ENCODE measurements around the gene TCERG1. TPM values are rescaled to one million over a fixed set of nuclear protein-coding genes. Genes with fewer than 3 reads are reported as not detected.

The TCERG1 gene
- total RNA-seq, 1 experiment from 2014 or later, result 112 TPM

DNA sequence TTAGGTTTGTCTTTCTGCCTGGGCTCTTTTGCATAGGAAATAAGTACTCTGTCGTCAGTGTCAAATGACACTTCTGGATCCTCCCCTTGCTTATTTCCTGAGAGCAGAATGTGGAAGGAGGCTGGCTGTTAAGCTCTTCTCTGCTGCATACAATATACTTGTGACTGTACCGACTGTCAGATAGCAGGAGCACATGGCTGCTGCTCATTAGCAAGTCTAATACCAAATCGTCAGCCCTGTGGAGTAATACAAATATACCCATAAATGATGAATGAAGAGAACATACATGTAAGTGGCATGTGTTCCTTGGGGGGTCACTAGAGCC lies 69.0 kb downstream of the TCERG1 start, which contains the start of gene GPR151:
Gene GPR151 (minus strand): TSS at position 40 of the 325 bp plus-strand sequence. CDS start 77 bp downstream, outside the sequence.
- Histone ChIP-seq H3K79me1 (ENCODE audit: insufficient read depth, low read depth, low read length, poor library complexity, severe bottlenecking) (no peaks in the 10 kb centered on the region), H2BK5ac (ENCODE audit: insufficient read length, low read length) (no peak within 1 kb of the TSS), H3K23ac (ENCODE audit: insufficient read length, low read depth, low read length) (no peak within 1 kb of the TSS), H3T11ph (ENCODE audit: low read length) (no peak within 1 kb of the TSS), H3K27ac (ENCODE audit: insufficient read length, low read depth, low read length) (no peak within 1 kb of the TSS), H3K4ac (ENCODE audit: low read depth, low read length) (no peak within 1 kb of the TSS), H3K79me2 (ENCODE audit: insufficient read depth, low read length) (no peaks in the 10 kb centered on the region), H2AFZ (ENCODE audit: low read length) (no peak within 1 kb of the TSS), H2AK5ac (ENCODE audit: insufficient read length, low read length) (no peak within 1 kb of the TSS), H2BK15ac (ENCODE audit: low read depth, low read length) (no peak within 1 kb of the TSS), H3K23me2 (ENCODE audit: insufficient read length, low read depth, low read length, poor library complexity, severe bottlenecking) (no peaks in the 10 kb centered on the region), H4K5ac (ENCODE audit: insufficient read length, low read depth, low read length) (no peak within 1 kb of the TSS), H3K4me2 (ENCODE audit: insufficient read depth, insufficient read length, low read length) (no peak within 1 kb of the TSS), H3K9ac (ENCODE audit: extremely low read depth, insufficient read length, low read length) (no peak within 1 kb of the TSS), H4K8ac (replicated peaks; ENCODE audit: insufficient read length, low read depth, low read length) (no peak within 1 kb of the TSS), H3K27me3 (ENCODE audit: insufficient read depth, low read length) (no peaks in the 10 kb centered on the region), H3K4me1 (ENCODE audit: insufficient read depth, low read length) (no peaks in the 10 kb centered on the region; the same call in 1 of the 2 replicates), H3K9me3 (ENCODE audit: control insufficient read depth, low read depth, low read length) (no peaks in the 10 kb centered on the region), H2BK120ac (ENCODE audit: low read depth, low read length, poor library complexity, severe bottlenecking) (no peak within 1 kb of the TSS), H3K56ac (ENCODE audit: insufficient read length, low read depth, low read length) (no peak within 1 kb of the TSS), H3K14ac (ENCODE audit: insufficient read depth, low read length) (no peak within 1 kb of the TSS), H3K18ac (ENCODE audit: insufficient read length, low read depth, low read length) (no peak within 1 kb of the TSS), H2BK20ac (ENCODE audit: low read depth, low read length, poor library complexity, severe bottlenecking) (no peak within 1 kb of the TSS), H4K91ac (ENCODE audit: insufficient read length, low read depth, low read length) (no peak within 1 kb of the TSS), H4K20me1 (ENCODE audit: control insufficient read depth, insufficient read depth, insufficient read length) (no peaks in the 10 kb centered on the region), H2BK12ac (ENCODE audit: insufficient read length, low read depth, low read length) (no peak within 1 kb of the TSS)
- peak within 1 kb of the TSS in 1 of 2 experiments; percentile 31; a peak in 1 of 5 replicates for H3K4me3 Mint-ChIP-seq
- no peaks in the 10 kb centered on the region for H3K27me3 Mint-ChIP-seq (ENCODE audit: low read depth)
- H3K9me3 Mint-ChIP-seq, result no peaks in the 10 kb centered on the region
- DNase-seq, result no peak
- peaks cover 0 to 10% (median 5%) of the 10 kb centered on the region in 3 experiments; a peak in 4 of 7 replicates for H3K36me3 Mint-ChIP-seq (ENCODE audit: insufficient read depth in 1 of 3, low read depth in 3 of 3)
- no peak within 1 kb of the TSS for H3K27ac Mint-ChIP-seq
- no CpG with 5 or more reads among the region's 3 CpGs for WGBS (ENCODE audit: extremely low coverage, insufficient read length, low lambda C conversion rate)
- TF ChIP-seq, protein P1, sequence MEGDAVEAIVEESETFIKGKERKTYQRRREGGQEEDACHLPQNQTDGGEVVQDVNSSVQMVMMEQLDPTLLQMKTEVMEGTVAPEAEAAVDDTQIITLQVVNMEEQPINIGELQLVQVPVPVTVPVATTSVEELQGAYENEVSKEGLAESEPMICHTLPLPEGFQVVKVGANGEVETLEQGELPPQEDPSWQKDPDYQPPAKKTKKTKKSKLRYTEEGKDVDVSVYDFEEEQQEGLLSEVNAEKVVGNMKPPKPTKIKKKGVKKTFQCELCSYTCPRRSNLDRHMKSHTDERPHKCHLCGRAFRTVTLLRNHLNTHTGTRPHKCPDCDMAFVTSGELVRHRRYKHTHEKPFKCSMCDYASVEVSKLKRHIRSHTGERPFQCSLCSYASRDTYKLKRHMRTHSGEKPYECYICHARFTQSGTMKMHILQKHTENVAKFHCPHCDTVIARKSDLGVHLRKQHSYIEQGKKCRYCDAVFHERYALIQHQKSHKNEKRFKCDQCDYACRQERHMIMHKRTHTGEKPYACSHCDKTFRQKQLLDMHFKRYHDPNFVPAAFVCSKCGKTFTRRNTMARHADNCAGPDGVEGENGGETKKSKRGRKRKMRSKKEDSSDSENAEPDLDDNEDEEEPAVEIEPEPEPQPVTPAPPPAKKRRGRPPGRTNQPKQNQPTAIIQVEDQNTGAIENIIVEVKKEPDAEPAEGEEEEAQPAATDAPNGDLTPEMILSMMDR (conservative IDR thresholded peaks at IDR 0.05), result no peak
- H3K4me1 Mint-ChIP-seq, result peaks cover 12% of the 10 kb centered on the region in 2 experiments
